ENCODE data around the gene ALDH1A1. TPM values are rescaled to one million over a fixed set of nuclear protein-coding genes. Genes with fewer than 3 reads are reported as not detected.

ALDH1A1 gene
- polyA plus RNA-seq, 1 donor (not counting 4 experiments of a cell fraction or from before 2014, with no cell fraction given), result 0.08 TPM

- no peak for TF ChIP-seq EZH2 (IDR thresholded peaks at IDR 0.05; ENCODE audit: low read length)
- TF ChIP-seq CTCF (optimal IDR thresholded peaks at IDR 0.05 in 1 of 3, IDR thresholded peaks at IDR 0.05 in 1 of 3, conservative IDR thresholded peaks at IDR 0.05 in 1 of 3; ENCODE audit: extremely low read depth in 1 of 3, insufficient read depth in 2 of 3, low read length in 3 of 3), result no peak
- Histone ChIP-seq H3K4me3 (ENCODE audit: control insufficient read depth in 2 of 3, extremely low read depth in 1 of 3, insufficient read depth in 2 of 3, low read depth in 1 of 3, low read length in 3 of 3) (no peak overlapping the region), H3K4me2 (ENCODE audit: control insufficient read depth, extremely low read depth, insufficient read depth, low read depth, low read length) (no peak overlapping the region), H3K9me1 (ENCODE audit: control insufficient read depth, extremely low read depth, insufficient read depth, low read length) (no peaks in the 10 kb centered on the region), H3K36me3 (ENCODE audit: control insufficient read depth in 2 of 2, extremely low read depth in 1 of 2, insufficient read depth in 2 of 2, low read length in 2 of 2) (no peaks in the 10 kb centered on the region), H3K27ac (ENCODE audit: control insufficient read depth, insufficient read depth, low read length) (no peak overlapping the region), H4K20me1 (ENCODE audit: control insufficient read depth, extremely low read depth, insufficient read depth, low read length) (no peaks in the 10 kb centered on the region), H2AFZ (ENCODE audit: control insufficient read depth, low read length) (no peak overlapping the region), H3K9me3 (ENCODE audit: control insufficient read depth, low read depth, low read length) (no peaks in the 10 kb centered on the region), H3K9ac (ENCODE audit: control insufficient read depth, extremely low read depth, insufficient read depth, low read length) (no peak overlapping the region), H3K4me1 (ENCODE audit: control insufficient read depth, extremely low read depth, insufficient read depth, low read length) (peaks cover 7% of the 10 kb centered on the region), H3K79me2 (ENCODE audit: control insufficient read depth, insufficient read depth, low read length) (no peaks in the 10 kb centered on the region), H3K27me3 (ENCODE audit: control insufficient read depth, extremely low read depth, insufficient read depth, low read length) (no peaks in the 10 kb centered on the region)
- dilution Hi-C loops (cut with MboI; ENCODE audit: extremely low pct_ligation_motif_present, low sequenced_read_pairs), result no loop called here
- FAIRE-seq, result no peak
- DNase-seq (ENCODE audit: low read depth, low spot score), result no peak
Observed at GRCh38 chr9:72880821-72881220, 72.0 kb downstream of the ALDH1A1 start.

GRCh38 chr9:72875221-72875620, 77.6 kb downstream of the ALDH1A1 start:
- dilution Hi-C loops (cut with MboI; ENCODE audit: extremely low pct_ligation_motif_present, low sequenced_read_pairs), result no loop called here
- H2AFZ ChIP-seq (ENCODE audit: control insufficient read depth, low read length), result no peak overlapping the region
- TF ChIP-seq CTCF (optimal IDR thresholded peaks at IDR 0.05 in 1 of 3, IDR thresholded peaks at IDR 0.05 in 1 of 3, conservative IDR thresholded peaks at IDR 0.05 in 1 of 3; ENCODE audit: extremely low read depth in 1 of 3, insufficient read depth in 2 of 3, low read length in 3 of 3) (no peak), EZH2 (IDR thresholded peaks at IDR 0.05; ENCODE audit: low read length) (no peak)
- no peaks in the 10 kb centered on the region for H3K36me3 ChIP-seq (ENCODE audit: control insufficient read depth in 2 of 2, extremely low read depth in 1 of 2, insufficient read depth in 2 of 2, low read length in 2 of 2)
- H3K27ac ChIP-seq (ENCODE audit: control insufficient read depth, insufficient read depth, low read length), result no peak overlapping the region
- no peak overlapping the region for H3K9ac ChIP-seq (ENCODE audit: control insufficient read depth, extremely low read depth, insufficient read depth, low read length)
- no peaks in the 10 kb centered on the region for H3K79me2 ChIP-seq (ENCODE audit: control insufficient read depth, insufficient read depth, low read length)
- no peak overlapping the region for H3K4me3 ChIP-seq (ENCODE audit: control insufficient read depth in 2 of 3, extremely low read depth in 1 of 3, insufficient read depth in 2 of 3, low read depth in 1 of 3, low read length in 3 of 3)
- no peaks in the 10 kb centered on the region for H4K20me1 ChIP-seq (ENCODE audit: control insufficient read depth, extremely low read depth, insufficient read depth, low read length)
- no peaks in the 10 kb centered on the region for H3K4me1 ChIP-seq (ENCODE audit: control insufficient read depth, extremely low read depth, insufficient read depth, low read length)
- H3K9me1 ChIP-seq (ENCODE audit: control insufficient read depth, extremely low read depth, insufficient read depth, low read length), result no peaks in the 10 kb centered on the region
- DNase-seq (ENCODE audit: low read depth, low spot score) (no peak), FAIRE-seq (no peak)
- H3K9me3 ChIP-seq (ENCODE audit: control insufficient read depth, low read depth, low read length), result no peaks in the 10 kb centered on the region
- H3K4me2 ChIP-seq (ENCODE audit: control insufficient read depth, extremely low read depth, insufficient read depth, low read depth, low read length), result no peak overlapping the region
- no peaks in the 10 kb centered on the region for H3K27me3 ChIP-seq (ENCODE audit: control insufficient read depth, extremely low read depth, insufficient read depth, low read length)
